IMR-90 (cell line): ENCODE results near the gene CHST10. TPM values are rescaled to one million over a fixed set of nuclear protein-coding genes. Genes with fewer than 3 reads are reported as not detected.

Experiments
- ATAC-seq: fragments of 200-7000 bp; cut with Tn5 transposase; 2 replicates; pipeline ENCODE4 v1.9.1; 2020; ENCODE audit warnings: low read depth, mild to moderate bottlenecking, moderate library complexity
- BruUV-seq: library from RNA; stranded (reverse); fragments of 400-500 nt; replicated peaks from 2 replicates; lab custom pipeline; 2021; lab: Mats Ljungman, UMichigan
- CTCF ChIA-PET: fragments of 300-600 bp; formaldehyde crosslinking; extraction: SDS; loops from one replicate; lab custom pipeline; 2021; ENCODE audit warnings: antibody characterized with exemption; lab: Yijun Ruan, JAX
- POLR2A ChIA-PET: fragments of 300-600 bp; sonication (Branson Sonifier 250); formaldehyde crosslinking; loops from one replicate; lab custom pipeline; 2022; ENCODE audit warnings: antibody characterized with exemption; ENCODE audit not compliant: unreplicated experiment; lab: Charles Lee
- DNase-seq: peaks from one replicate; pipeline ENCODE4 v3.0.0; 2013
- H2AFZ ChIP-seq: replicated peaks from 2 replicates; pipeline ENCODE3; 2013; ENCODE audit warnings: low read length, mild to moderate bottlenecking; ENCODE audit not compliant: poor library complexity
- H2AK5ac ChIP-seq: 2 replicates; pipeline ENCODE4 v1.6.1; 2013; ENCODE audit warnings: low read depth, low read length, inconsistent platforms
- H2AK9ac ChIP-seq: replicated peaks from 2 replicates; pipeline ENCODE3; 2013; ENCODE audit warnings: mild to moderate bottlenecking, low read depth, low read length, moderate library complexity; ENCODE audit not compliant: poor library complexity
- H2BK120ac ChIP-seq: 2 replicates; pipeline ENCODE4 v1.6.1; 2013; ENCODE audit warnings: low read depth, low read length, inconsistent platforms
- H2BK15ac ChIP-seq: 3 replicates; pipeline ENCODE4 v1.6.1; 2013; ENCODE audit warnings: low read depth, low read length, inconsistent platforms
- H2BK20ac ChIP-seq: 2 replicates; pipeline ENCODE4 v1.6.1; 2013; ENCODE audit warnings: low read depth, mild to moderate bottlenecking, inconsistent platforms, low read length, moderate library complexity
- H2BK5ac ChIP-seq: 2 replicates; pipeline ENCODE4 v1.6.1; 2013; ENCODE audit warnings: mild to moderate bottlenecking, low read depth, low read length, inconsistent platforms; ENCODE audit not compliant: poor library complexity, severe bottlenecking
- H3K14ac ChIP-seq: replicated peaks from 2 replicates; pipeline ENCODE4 v1.6.1; 2013; ENCODE audit warnings: low read depth, low read length, inconsistent platforms
- H3K18ac ChIP-seq: 2 replicates; pipeline ENCODE4 v1.6.1; 2013; ENCODE audit warnings: low read depth, low read length, control low read depth
- H3K23ac ChIP-seq: 2 replicates; pipeline ENCODE4 v1.6.1; 2013; ENCODE audit warnings: low read depth, low read length, inconsistent platforms
- H3K27ac ChIP-seq: 2 replicates; pipeline ENCODE4 v1.5.1; 2013; ENCODE audit warnings: mild to moderate bottlenecking, control low read depth, low read length; ENCODE audit not compliant: insufficient read depth
- H3K27me3 ChIP-seq: 2 replicates; pipeline ENCODE4 v1.6.1; 2013; ENCODE audit warnings: low read length; ENCODE audit not compliant: control insufficient read depth, insufficient read depth
- H3K36me3 ChIP-seq: 2 replicates; pipeline ENCODE4 v1.6.1; 2013; ENCODE audit warnings: low read length, mixed read lengths; ENCODE audit not compliant: control insufficient read depth, insufficient read depth
- H3K4ac ChIP-seq: 2 replicates; pipeline ENCODE4 v1.6.1; 2013; ENCODE audit warnings: low read depth, low read length, inconsistent platforms
- H3K4me1 ChIP-seq: 2 replicates; pipeline ENCODE4 v1.6.1; 2013; ENCODE audit warnings: low read length, mixed read lengths; ENCODE audit not compliant: control insufficient read depth, insufficient read depth
- H3K4me2 ChIP-seq: 2 replicates; pipeline ENCODE4 v1.6.1; 2013; ENCODE audit warnings: low read depth, mild to moderate bottlenecking, control low read depth, low read length, moderate library complexity
- H3K4me3 ChIP-seq: 2 replicates; pipeline ENCODE4 v1.5.1; 2013; ENCODE audit warnings: low read depth, mild to moderate bottlenecking, control low read depth, low read length, moderate library complexity; ENCODE audit not compliant: insufficient read depth
- H3K56ac ChIP-seq: 2 replicates; pipeline ENCODE4 v1.6.1; 2013; ENCODE audit warnings: low read length, inconsistent platforms; ENCODE audit not compliant: insufficient read depth; ENCODE audit errors: extremely low read depth
- H3K79me1 ChIP-seq, 2 experiments: 2 replicates each; pipeline ENCODE4 v1.6.1; 2013; ENCODE audit warnings: low read length in 2 of 2, inconsistent platforms in 1 of 2, low read depth in 1 of 2
- H3K9ac ChIP-seq: 2 replicates; pipeline ENCODE4 v1.6.1; 2013; ENCODE audit warnings: low read depth, low read length, control low read depth
- H3K9me1 ChIP-seq: 2 replicates; pipeline ENCODE4 v1.6.1; 2013; ENCODE audit warnings: low read length, inconsistent platforms; ENCODE audit not compliant: insufficient read depth
- H3K9me3 ChIP-seq: 2 replicates; pipeline ENCODE4 v1.6.1; 2013; ENCODE audit warnings: low read length; ENCODE audit not compliant: control insufficient read depth, insufficient read depth
- H4K20me1 ChIP-seq: 2 replicates; pipeline ENCODE4 v1.6.1; 2013; ENCODE audit warnings: low read length, inconsistent platforms; ENCODE audit not compliant: insufficient read depth
- H4K5ac ChIP-seq: 2 replicates; pipeline ENCODE4 v1.6.1; 2013; ENCODE audit warnings: mild to moderate bottlenecking, low read depth, low read length, control low read depth
- H4K8ac ChIP-seq, 2 experiments: 2 replicates each; pipeline ENCODE4 v1.6.1; 2013; ENCODE audit warnings: low read depth in 2 of 2, low read length in 2 of 2, control low read depth in 1 of 2, inconsistent platforms in 1 of 2
- H4K91ac ChIP-seq: 2 replicates; pipeline ENCODE4 v1.6.1; 2013; ENCODE audit warnings: low read depth, low read length, inconsistent platforms; ENCODE audit not compliant: insufficient read depth
- BHLHE40 ChIP-seq: fragments of 150-350 bp; IDR thresholded peaks from 2 replicates; pipeline ENCODE4 v1.6.1; 2016; ENCODE audit warnings: mild to moderate bottlenecking, low read depth, low read length
- CEBPB ChIP-seq: IDR thresholded peaks from 2 replicates; pipeline ENCODE4 v1.6.1; 2012; ENCODE audit warnings: low read depth, low read length, improper control_type of control experiment
- CHD1 ChIP-seq: IDR thresholded peaks from 2 replicates; pipeline ENCODE4 v1.6.1; 2012; ENCODE audit warnings: low read depth, low read length, improper control_type of control experiment
- CTCF ChIP-seq: conservative IDR thresholded peaks from 2 replicates; pipeline ENCODE4 v1.5.1; 2012; ENCODE audit warnings: mild to moderate bottlenecking, low read depth, low read length, improper control_type of control experiment
- FOS ChIP-seq: fragments of 150-350 bp; IDR thresholded peaks from 2 replicates; pipeline ENCODE4 v1.6.1; 2016; ENCODE audit warnings: low read depth, low read length
- MAFK ChIP-seq: IDR thresholded peaks from 2 replicates; pipeline ENCODE4 v1.6.1; 2012; ENCODE audit warnings: low read depth, low read length, improper control_type of control experiment
- MXI1 ChIP-seq: IDR thresholded peaks from 2 replicates; pipeline ENCODE4 v1.6.1; 2012; ENCODE audit warnings: low read depth, mild to moderate bottlenecking, low read length, moderate library complexity, borderline replicate concordance
- NFE2L2 ChIP-seq: fragments of 150-350 bp; IDR thresholded peaks from 2 replicates; pipeline ENCODE4 v1.6.1; 2016; ENCODE audit warnings: low read depth, mild to moderate bottlenecking, low read length
- RAD21 ChIP-seq: IDR thresholded peaks from 2 replicates; pipeline ENCODE4 v1.6.1; 2012; ENCODE audit warnings: low read length, improper control_type of control experiment
- RCOR1 ChIP-seq: IDR thresholded peaks from 2 replicates; pipeline ENCODE4 v1.6.1; 2012; ENCODE audit warnings: mild to moderate bottlenecking, low read length, improper control_type of control experiment; ENCODE audit not compliant: insufficient replicate concordance
- RFX5 ChIP-seq: IDR thresholded peaks from 2 replicates; pipeline ENCODE4 v1.8.0; 2012; ENCODE audit warnings: low read depth, mild to moderate bottlenecking, low read length, moderate library complexity
- SMC3 ChIP-seq: fragments of 150-350 bp; IDR thresholded peaks from 2 replicates; pipeline ENCODE4 v1.6.1; 2016; ENCODE audit warnings: low read depth, mild to moderate bottlenecking, antibody characterized with exemption, low read length, moderate library complexity
- WGBS, 2 experiments: methylation state at CpG; one replicate each; pipeline versions ENCODE4 v1.1.5 to v1.1.7; 2013; ENCODE audit warnings: missing lambda C conversion rate in 2 of 2; ENCODE audit not compliant: insufficient read length in 1 of 2; ENCODE audit errors: extremely low coverage in 2 of 2; 5-methylcytosine and 5-hydroxymethylcytosine counted together
- dilution Hi-C: fragments of 300-500 bp; cut with HindIII; formaldehyde crosslinking; loops from one replicate; pipeline ENCODE4 v1.14.3; 2018; ENCODE audit warnings: low sequenced_read_pairs; ENCODE audit not compliant: unreplicated experiment
- in situ Hi-C: fragments of 300-500 bp; cut with MboI; formaldehyde crosslinking; loops from 3 replicates; pipeline ENCODE4 v1.14.3; 2019; ENCODE audit warnings: low sequenced_read_pairs, inconsistent platforms, mixed read lengths
- intact Hi-C: fragments of 100-400 bp; cut with micrococcal nuclease; formaldehyde crosslinking; loops from 2 replicates; pipeline ENCODE4 v1.10.0; 2022
- polyA plus RNA-seq, 3 experiments: library from polyadenylated mRNA; depleted of rRNA; stranded (reverse); fragments of >200 nt; gene quantifications; 2 replicates each; pipeline ENCODE4 v1.2.3, GENCODE V29; 2012; ENCODE audit warnings: low replicate concordance in 1 of 3
- total RNA-seq: library from RNA; depleted of rRNA; stranded (reverse); fragments of >200 nt; gene quantifications from 2 replicates; pipeline ENCODE4 v1.2.3, GENCODE V29; 2012
- TF ChIP-seq, protein P1 (sequence below): fragments of 150-350 bp; IDR thresholded peaks from 2 replicates; pipeline ENCODE4 v1.6.1; 2017; ENCODE audit warnings: mild to moderate bottlenecking, antibody characterized with exemption, low read length, low read depth

Gene CHST10
- total and polyA plus RNA-seq, 2 of the 4 experiments (the other 2 are of a cell fraction): 6.9 to 8.6 TPM

- TF ChIP-seq CEBPB (no peak), BHLHE40 (no peak)
Observed at GRCh38 chr2:100390001-100390940, 27.2 kb downstream of the CHST10 start (continued).

- no peak for ATAC-seq
- Histone ChIP-seq H3K36me3 (peaks cover 8% of the 10 kb centered on the region), H2AK9ac (no peak overlapping the region), H3K23ac (no peak overlapping the region), H3K27ac (no peak overlapping the region), H3K4me2 (no peak overlapping the region), H3K9me3 (no peaks in the 10 kb centered on the region), H2BK5ac (no peak overlapping the region), H3K9ac (no peak overlapping the region), H3K27me3 (peaks cover 24% of the 10 kb centered on the region), H2AK5ac (no peak overlapping the region), H3K14ac (no peak overlapping the region), H4K20me1 (no peaks in the 10 kb centered on the region), H4K91ac (no peak overlapping the region), H2BK120ac (no peak overlapping the region), H4K5ac (no peak overlapping the region), H3K79me1 (no peaks in the 10 kb centered on the region), H3K9me1 (no peaks in the 10 kb centered on the region; the same call in 1 of the 2 replicates), H3K4me1 (no peaks in the 10 kb centered on the region), H4K8ac (no peak overlapping the region), H2AFZ (no peak overlapping the region), H3K4me3 (no peak overlapping the region), H2BK15ac (no peak overlapping the region), H2BK20ac (no peak overlapping the region), H3K4ac (no peak overlapping the region), H3K56ac (no peak overlapping the region), H3K18ac (no peak overlapping the region)
- ChIA-PET CTCF (no interaction called here), POLR2A (no interaction called here)
- in situ Hi-C loops (loop anchor here (25.0 kb wide), 2 partner anchors 676 to 851 kb away; no protein-coding TSS in a partner anchor), intact Hi-C loops (loop anchor here (10.0 kb wide), 1 partner anchor 814 kb away; no protein-coding TSS in a partner anchor), dilution Hi-C loops (no loop called here)
- WGBS, 2 experiments: 78% methylated on average over 6 of the region's 6 CpGs; no CpG with 5 or more reads in 1 of the 2 experiments
- DNase-seq: no peak
- no TSS peak for BruUV-seq
- TF ChIP-seq, protein P1, sequence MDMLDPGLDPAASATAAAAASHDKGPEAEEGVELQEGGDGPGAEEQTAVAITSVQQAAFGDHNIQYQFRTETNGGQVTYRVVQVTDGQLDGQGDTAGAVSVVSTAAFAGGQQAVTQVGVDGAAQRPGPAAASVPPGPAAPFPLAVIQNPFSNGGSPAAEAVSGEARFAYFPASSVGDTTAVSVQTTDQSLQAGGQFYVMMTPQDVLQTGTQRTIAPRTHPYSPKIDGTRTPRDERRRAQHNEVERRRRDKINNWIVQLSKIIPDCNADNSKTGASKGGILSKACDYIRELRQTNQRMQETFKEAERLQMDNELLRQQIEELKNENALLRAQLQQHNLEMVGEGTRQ: no peak
- TF ChIP-seq RCOR1: no peak
- TF ChIP-seq CTCF: no peak
- TF ChIP-seq MAFK: no peak
- TF ChIP-seq RFX5: no peak
- no peak for TF ChIP-seq RAD21
- TF ChIP-seq NFE2L2: no peak
- TF ChIP-seq CHD1: no peak
- TF ChIP-seq BHLHE40: no peak
- TF ChIP-seq MXI1: no peak
- no peak for TF ChIP-seq CEBPB
- TF ChIP-seq FOS: no peak
- TF ChIP-seq SMC3: no peak
Observed at GRCh38 chr2:100388703-100389102, 28.8 kb downstream of the CHST10 start.
